Stimulated activated CD4-positive, alpha-beta T cell treated with anti-CD3 and anti-CD28 coated beads, Interleukin-2, amount 100 ng/mL, for 4 hours (primary cell): ENCODE measurements around the gene FBXO5.
A peak's percentile ranks its signal among the peaks of the same experiment; 100 is the strongest.
"Not testable (repeated sequence)": the region's sequence is repeated elsewhere in the genome, so short reads cannot be mapped to it uniquely, and the experiment has no call there.

ENCODE experiments used
- DNase-seq: peaks from one replicate; pipeline ENCODE4 v3.0.0-alpha.2; 2020; ENCODE audit warnings: low read depth

FBXO5 gene

GRCh38 chr6:152986978-152987377 lies 4.1 kb upstream of the FBXO5 start:
- DNase-seq, result no peak

- DNase-seq, result not testable (repeated sequence)
Measured at GRCh38 chr6:152985300-152985699, 2.5 kb upstream of the FBXO5 start.

GRCh38 chr6:152984513-152984872 lies 1.7 kb upstream of the FBXO5 start:
- no peak for DNase-seq

GRCh38 chr6:152983637-152984512 lies 1.0 kb upstream of the FBXO5 start:
- peak; percentile 89 for DNase-seq

GRCh38 chr6:152981989-152982903 lies 595 bp downstream of the FBXO5 start:
- no peak for DNase-seq

GRCh38 chr6:152981219-152981618 lies 1.6 kb downstream of the FBXO5 start:
- no peak for DNase-seq

- DNase-seq, result no peak
Measured at GRCh38 chr6:152980656-152981055, 2.2 kb downstream of the FBXO5 start.

GRCh38 chr6:152979116-152979515 lies 3.7 kb downstream of the FBXO5 start:
- no peak for DNase-seq

GRCh38 chr6:152978058-152978457 lies 4.8 kb downstream of the FBXO5 start:
- no peak for DNase-seq

- no peak for DNase-seq
Measured at GRCh38 chr6:152977556-152977955, 5.3 kb downstream of the FBXO5 start.

- DNase-seq, result no peak
Measured at GRCh38 chr6:152976749-152977148, 6.1 kb downstream of the FBXO5 start.

- DNase-seq, result no peak
Measured at GRCh38 chr6:152975204-152975915, 7.5 kb downstream of the FBXO5 start.

GRCh38 chr6:152973916-152974315 lies 8.9 kb downstream of the FBXO5 start:
- DNase-seq, result no peak

GRCh38 chr6:152969688-152970418 lies 13.0 kb downstream of the FBXO5 start:
- no peak for DNase-seq

- DNase-seq, result not testable (repeated sequence)
Measured at GRCh38 chr6:152966168-152966894, 16.5 kb downstream of the FBXO5 start.

- no peak for DNase-seq
Measured at GRCh38 chr6:152959333-152959732, 23.5 kb downstream of the FBXO5 start.

GRCh38 chr6:152957796-152958195 lies 25.0 kb downstream of the FBXO5 start:
- DNase-seq, result no peak

GRCh38 chr6:152954443-152954842 lies 28.4 kb downstream of the FBXO5 start:
- no peak for DNase-seq

- no peak for DNase-seq
Measured at GRCh38 chr6:152952866-152953509, 29.9 kb downstream of the FBXO5 start.

GRCh38 chr6:152952045-152952444 lies 30.8 kb downstream of the FBXO5 start:
- no peak for DNase-seq
